ENCODE measurements around the gene PER3.

DNA sequence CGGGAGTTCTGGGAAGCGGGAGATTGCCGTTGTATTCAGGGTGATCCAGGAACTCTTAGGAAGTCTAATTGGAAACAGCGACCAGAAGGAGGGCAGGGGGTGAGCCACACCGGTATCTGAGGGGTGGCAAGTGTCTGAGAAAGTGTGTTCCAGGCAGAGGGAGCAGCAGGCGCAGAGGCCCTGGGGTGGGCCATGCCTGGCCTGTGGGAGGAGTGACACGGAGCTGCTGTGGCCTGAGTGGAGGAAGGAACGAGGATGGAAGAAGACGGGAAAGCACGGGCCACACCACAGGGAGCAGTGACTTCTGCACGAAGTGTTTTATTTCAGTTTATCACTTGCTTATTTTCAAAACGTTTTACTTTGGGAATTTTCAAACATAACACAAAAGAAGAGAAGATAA lies 11.3 kb downstream of the PER3 start:
- TF ChIP-seq, protein P1, sequence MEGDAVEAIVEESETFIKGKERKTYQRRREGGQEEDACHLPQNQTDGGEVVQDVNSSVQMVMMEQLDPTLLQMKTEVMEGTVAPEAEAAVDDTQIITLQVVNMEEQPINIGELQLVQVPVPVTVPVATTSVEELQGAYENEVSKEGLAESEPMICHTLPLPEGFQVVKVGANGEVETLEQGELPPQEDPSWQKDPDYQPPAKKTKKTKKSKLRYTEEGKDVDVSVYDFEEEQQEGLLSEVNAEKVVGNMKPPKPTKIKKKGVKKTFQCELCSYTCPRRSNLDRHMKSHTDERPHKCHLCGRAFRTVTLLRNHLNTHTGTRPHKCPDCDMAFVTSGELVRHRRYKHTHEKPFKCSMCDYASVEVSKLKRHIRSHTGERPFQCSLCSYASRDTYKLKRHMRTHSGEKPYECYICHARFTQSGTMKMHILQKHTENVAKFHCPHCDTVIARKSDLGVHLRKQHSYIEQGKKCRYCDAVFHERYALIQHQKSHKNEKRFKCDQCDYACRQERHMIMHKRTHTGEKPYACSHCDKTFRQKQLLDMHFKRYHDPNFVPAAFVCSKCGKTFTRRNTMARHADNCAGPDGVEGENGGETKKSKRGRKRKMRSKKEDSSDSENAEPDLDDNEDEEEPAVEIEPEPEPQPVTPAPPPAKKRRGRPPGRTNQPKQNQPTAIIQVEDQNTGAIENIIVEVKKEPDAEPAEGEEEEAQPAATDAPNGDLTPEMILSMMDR (IDR thresholded peaks at IDR 0.05), result no peak
- TF ChIP-seq, protein P2, sequence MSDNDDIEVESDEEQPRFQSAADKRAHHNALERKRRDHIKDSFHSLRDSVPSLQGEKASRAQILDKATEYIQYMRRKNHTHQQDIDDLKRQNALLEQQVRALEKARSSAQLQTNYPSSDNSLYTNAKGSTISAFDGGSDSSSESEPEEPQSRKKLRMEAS (IDR thresholded peaks at IDR 0.05), result no peak
- no peak for TF ChIP-seq NFE2L2 (conservative IDR thresholded peaks at IDR 0.05; ENCODE audit: low read length)
- TF ChIP-seq, protein P3, sequence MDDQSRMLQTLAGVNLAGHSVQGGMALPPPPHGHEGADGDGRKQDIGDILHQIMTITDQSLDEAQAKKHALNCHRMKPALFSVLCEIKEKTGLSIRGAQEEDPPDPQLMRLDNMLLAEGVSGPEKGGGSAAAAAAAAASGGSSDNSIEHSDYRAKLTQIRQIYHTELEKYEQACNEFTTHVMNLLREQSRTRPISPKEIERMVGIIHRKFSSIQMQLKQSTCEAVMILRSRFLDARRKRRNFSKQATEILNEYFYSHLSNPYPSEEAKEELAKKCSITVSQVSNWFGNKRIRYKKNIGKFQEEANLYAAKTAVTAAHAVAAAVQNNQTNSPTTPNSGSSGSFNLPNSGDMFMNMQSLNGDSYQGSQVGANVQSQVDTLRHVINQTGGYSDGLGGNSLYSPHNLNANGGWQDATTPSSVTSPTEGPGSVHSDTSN (IDR thresholded peaks at IDR 0.05), result no peak
- TF ChIP-seq CBX2 (IDR thresholded peaks at IDR 0.05; ENCODE audit: borderline replicate concordance, low read depth), result no peak
- TF ChIP-seq EP300 (IDR thresholded peaks at IDR 0.05), result no peak
- TF ChIP-seq RNF2 (IDR thresholded peaks at IDR 0.05; ENCODE audit: borderline replicate concordance, low read depth), result no peak
- TF ChIP-seq, protein P4, sequence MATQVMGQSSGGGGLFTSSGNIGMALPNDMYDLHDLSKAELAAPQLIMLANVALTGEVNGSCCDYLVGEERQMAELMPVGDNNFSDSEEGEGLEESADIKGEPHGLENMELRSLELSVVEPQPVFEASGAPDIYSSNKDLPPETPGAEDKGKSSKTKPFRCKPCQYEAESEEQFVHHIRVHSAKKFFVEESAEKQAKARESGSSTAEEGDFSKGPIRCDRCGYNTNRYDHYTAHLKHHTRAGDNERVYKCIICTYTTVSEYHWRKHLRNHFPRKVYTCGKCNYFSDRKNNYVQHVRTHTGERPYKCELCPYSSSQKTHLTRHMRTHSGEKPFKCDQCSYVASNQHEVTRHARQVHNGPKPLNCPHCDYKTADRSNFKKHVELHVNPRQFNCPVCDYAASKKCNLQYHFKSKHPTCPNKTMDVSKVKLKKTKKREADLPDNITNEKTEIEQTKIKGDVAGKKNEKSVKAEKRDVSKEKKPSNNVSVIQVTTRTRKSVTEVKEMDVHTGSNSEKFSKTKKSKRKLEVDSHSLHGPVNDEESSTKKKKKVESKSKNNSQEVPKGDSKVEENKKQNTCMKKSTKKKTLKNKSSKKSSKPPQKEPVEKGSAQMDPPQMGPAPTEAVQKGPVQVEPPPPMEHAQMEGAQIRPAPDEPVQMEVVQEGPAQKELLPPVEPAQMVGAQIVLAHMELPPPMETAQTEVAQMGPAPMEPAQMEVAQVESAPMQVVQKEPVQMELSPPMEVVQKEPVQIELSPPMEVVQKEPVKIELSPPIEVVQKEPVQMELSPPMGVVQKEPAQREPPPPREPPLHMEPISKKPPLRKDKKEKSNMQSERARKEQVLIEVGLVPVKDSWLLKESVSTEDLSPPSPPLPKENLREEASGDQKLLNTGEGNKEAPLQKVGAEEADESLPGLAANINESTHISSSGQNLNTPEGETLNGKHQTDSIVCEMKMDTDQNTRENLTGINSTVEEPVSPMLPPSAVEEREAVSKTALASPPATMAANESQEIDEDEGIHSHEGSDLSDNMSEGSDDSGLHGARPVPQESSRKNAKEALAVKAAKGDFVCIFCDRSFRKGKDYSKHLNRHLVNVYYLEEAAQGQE (IDR thresholded peaks at IDR 0.05), result no peak
- TF ChIP-seq RAD21 (conservative IDR thresholded peaks at IDR 0.05 in 1 of 2, IDR thresholded peaks at IDR 0.05 in 1 of 2), result no peak
- TF ChIP-seq NPAS2 (CRISPR knock-in tag; IDR thresholded peaks at IDR 0.05; ENCODE audit: borderline replicate concordance), result no peak
- TF ChIP-seq, protein P5, sequence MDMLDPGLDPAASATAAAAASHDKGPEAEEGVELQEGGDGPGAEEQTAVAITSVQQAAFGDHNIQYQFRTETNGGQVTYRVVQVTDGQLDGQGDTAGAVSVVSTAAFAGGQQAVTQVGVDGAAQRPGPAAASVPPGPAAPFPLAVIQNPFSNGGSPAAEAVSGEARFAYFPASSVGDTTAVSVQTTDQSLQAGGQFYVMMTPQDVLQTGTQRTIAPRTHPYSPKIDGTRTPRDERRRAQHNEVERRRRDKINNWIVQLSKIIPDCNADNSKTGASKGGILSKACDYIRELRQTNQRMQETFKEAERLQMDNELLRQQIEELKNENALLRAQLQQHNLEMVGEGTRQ (IDR thresholded peaks at IDR 0.05), result no peak
- no peak for TF ChIP-seq POLR2A (IDR thresholded peaks at IDR 0.05; ENCODE audit: low read length)
